ENCODE measurements around the gene PRDM16.

PRDM16 gene

DNA sequence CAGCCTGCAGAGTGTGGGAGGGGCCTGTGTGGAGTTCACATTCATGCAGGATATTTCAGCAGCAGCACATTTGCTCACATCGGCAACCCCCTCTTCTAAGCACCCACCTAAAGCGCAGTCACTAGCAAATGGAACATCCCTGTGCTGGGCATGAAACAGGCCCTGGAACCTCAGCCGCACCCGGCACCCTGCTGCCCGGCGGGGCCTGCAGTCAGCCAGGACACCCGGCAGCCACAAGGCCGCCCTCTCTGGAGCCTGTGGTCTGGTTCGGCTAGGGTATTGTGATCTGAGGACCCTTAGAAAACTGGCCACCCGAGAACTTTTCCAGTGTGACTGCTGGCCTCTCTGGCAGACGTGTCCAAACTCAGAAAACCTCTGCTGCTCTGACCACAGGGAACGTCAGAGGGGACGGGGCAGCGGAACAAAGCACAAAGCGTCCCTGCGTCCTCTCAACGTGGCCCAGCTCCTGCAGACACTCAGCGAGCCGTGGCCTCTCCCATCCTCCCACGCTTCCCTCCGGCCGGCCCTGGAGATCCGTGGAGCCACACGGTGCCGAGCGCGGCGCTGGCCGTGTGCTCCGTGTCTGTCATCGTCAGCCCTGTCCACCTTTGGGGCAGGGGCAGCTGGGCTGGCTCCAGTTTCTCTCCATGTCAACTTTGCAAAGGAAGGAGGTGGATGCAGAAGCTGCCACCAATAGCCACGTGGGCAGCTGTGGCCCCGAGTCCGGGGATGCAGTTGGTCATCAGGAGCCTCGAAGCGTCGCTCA, 209.6 kb downstream of the PRDM16 start:
- TF ChIP-seq, protein P1, sequence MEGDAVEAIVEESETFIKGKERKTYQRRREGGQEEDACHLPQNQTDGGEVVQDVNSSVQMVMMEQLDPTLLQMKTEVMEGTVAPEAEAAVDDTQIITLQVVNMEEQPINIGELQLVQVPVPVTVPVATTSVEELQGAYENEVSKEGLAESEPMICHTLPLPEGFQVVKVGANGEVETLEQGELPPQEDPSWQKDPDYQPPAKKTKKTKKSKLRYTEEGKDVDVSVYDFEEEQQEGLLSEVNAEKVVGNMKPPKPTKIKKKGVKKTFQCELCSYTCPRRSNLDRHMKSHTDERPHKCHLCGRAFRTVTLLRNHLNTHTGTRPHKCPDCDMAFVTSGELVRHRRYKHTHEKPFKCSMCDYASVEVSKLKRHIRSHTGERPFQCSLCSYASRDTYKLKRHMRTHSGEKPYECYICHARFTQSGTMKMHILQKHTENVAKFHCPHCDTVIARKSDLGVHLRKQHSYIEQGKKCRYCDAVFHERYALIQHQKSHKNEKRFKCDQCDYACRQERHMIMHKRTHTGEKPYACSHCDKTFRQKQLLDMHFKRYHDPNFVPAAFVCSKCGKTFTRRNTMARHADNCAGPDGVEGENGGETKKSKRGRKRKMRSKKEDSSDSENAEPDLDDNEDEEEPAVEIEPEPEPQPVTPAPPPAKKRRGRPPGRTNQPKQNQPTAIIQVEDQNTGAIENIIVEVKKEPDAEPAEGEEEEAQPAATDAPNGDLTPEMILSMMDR (IDR thresholded peaks at IDR 0.05; ENCODE audit: low read length), result no peak
- TF ChIP-seq EZH2 (IDR thresholded peaks at IDR 0.05; ENCODE audit: borderline replicate concordance, low read length), result no peak
- Histone ChIP-seq H3K4me3 (ENCODE audit: low read depth, low read length, poor library complexity, severe bottlenecking) (no peak overlapping the region), H3K79me2 (ENCODE audit: insufficient read depth, low read length) (no peaks in the 10 kb centered on the region), H3K9me3 (ENCODE audit: low read length) (no peaks in the 10 kb centered on the region), H3K9ac (ENCODE audit: low read length) (no peak overlapping the region), H4K20me1 (ENCODE audit: insufficient read depth, low read length) (no peaks in the 10 kb centered on the region), H2AFZ (ENCODE audit: low read length) (no peak overlapping the region), H3F3A (ENCODE audit: insufficient read depth, low read length) (no peaks in the 10 kb centered on the region), H3K36me3 (ENCODE audit: insufficient read depth, low read length) (no peaks in the 10 kb centered on the region), H3K27ac (ENCODE audit: low read depth, low read length, poor library complexity, severe bottlenecking) (no peak overlapping the region), H3K4me2 (ENCODE audit: low read length) (no peak overlapping the region), H3K4me1 (ENCODE audit: insufficient read depth, low read length, severe bottlenecking) (no peaks in the 10 kb centered on the region), H3K9me2 (ENCODE audit: low read depth, low read length) (no peaks in the 10 kb centered on the region), H3K27me3 (ENCODE audit: insufficient read depth, low read length) (no peaks in the 10 kb centered on the region)

DNA sequence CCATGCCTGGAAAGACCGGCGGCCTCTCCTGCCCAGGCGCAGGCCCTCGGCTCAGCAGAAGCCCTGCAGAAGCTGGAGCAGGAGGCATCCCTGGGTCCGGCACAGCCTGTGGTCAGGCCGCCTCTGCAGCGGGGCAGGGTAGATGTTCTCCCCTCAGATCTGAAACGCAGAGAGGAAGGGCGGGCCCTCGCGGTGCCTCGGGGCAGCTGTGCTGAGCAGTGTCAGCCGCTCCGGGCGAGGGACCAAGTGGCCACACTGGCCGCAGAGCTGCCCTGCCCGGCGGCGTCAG, 210.1 kb downstream of the PRDM16 start:
- H3K27ac ChIP-seq (ENCODE audit: low read depth, low read length, poor library complexity, severe bottlenecking), result no peak overlapping the region
- no peaks in the 10 kb centered on the region for H4K20me1 ChIP-seq (ENCODE audit: insufficient read depth, low read length)
- no peak overlapping the region for H3K4me3 ChIP-seq (ENCODE audit: low read depth, low read length, poor library complexity, severe bottlenecking)
- no peaks in the 10 kb centered on the region for H3F3A ChIP-seq (ENCODE audit: insufficient read depth, low read length)
- H3K9ac ChIP-seq (ENCODE audit: low read length), result no peak overlapping the region
- H3K9me3 ChIP-seq (ENCODE audit: low read length), result no peaks in the 10 kb centered on the region
- no peaks in the 10 kb centered on the region for H3K36me3 ChIP-seq (ENCODE audit: insufficient read depth, low read length)
- no peak overlapping the region for H2AFZ ChIP-seq (ENCODE audit: low read length)
- no peaks in the 10 kb centered on the region for H3K79me2 ChIP-seq (ENCODE audit: insufficient read depth, low read length)
- H3K4me2 ChIP-seq (ENCODE audit: low read length), result no peak overlapping the region
- H3K9me2 ChIP-seq (ENCODE audit: low read depth, low read length), result no peaks in the 10 kb centered on the region
- H3K27me3 ChIP-seq (ENCODE audit: insufficient read depth, low read length), result no peaks in the 10 kb centered on the region
- TF ChIP-seq, protein P1 (IDR thresholded peaks at IDR 0.05; ENCODE audit: low read length), result no peak
- no peak for TF ChIP-seq EZH2 (IDR thresholded peaks at IDR 0.05; ENCODE audit: borderline replicate concordance, low read length)
- H3K4me1 ChIP-seq (ENCODE audit: insufficient read depth, low read length, severe bottlenecking), result no peaks in the 10 kb centered on the region

DNA sequence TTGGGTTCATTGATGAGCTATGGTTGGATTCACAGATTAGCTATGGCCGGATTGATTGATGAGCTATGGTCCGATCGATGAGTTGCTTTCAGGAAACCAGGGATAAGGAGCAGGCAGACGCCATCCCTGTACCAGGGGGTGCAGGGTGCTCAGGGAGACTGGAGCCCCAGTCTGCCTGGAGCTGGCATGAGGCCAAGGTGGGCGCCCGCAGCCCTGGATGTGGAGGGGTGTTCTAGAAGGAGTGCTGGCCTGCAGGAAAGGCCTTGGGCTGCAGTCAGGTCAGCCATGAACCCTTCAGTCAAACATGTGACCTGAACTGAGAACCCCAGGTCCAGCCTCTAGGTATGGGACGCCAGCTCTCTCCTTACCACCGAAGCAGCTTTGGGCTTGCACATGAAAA, 212.7 kb downstream of the PRDM16 start:
- no peak overlapping the region for H2AFZ ChIP-seq (ENCODE audit: low read length)
- no peaks in the 10 kb centered on the region for H4K20me1 ChIP-seq (ENCODE audit: insufficient read depth, low read length)
- no peak overlapping the region for H3K27ac ChIP-seq (ENCODE audit: low read depth, low read length, poor library complexity, severe bottlenecking)
- no peak overlapping the region for H3K9ac ChIP-seq (ENCODE audit: low read length)
- no peaks in the 10 kb centered on the region for H3F3A ChIP-seq (ENCODE audit: insufficient read depth, low read length)
- H3K79me2 ChIP-seq (ENCODE audit: insufficient read depth, low read length), result no peaks in the 10 kb centered on the region
- no peaks in the 10 kb centered on the region for H3K9me2 ChIP-seq (ENCODE audit: low read depth, low read length)
- H3K4me3 ChIP-seq (ENCODE audit: low read depth, low read length, poor library complexity, severe bottlenecking), result no peak overlapping the region
- H3K9me3 ChIP-seq (ENCODE audit: low read length), result no peaks in the 10 kb centered on the region
- H3K36me3 ChIP-seq (ENCODE audit: insufficient read depth, low read length), result no peaks in the 10 kb centered on the region
- TF ChIP-seq EZH2 (IDR thresholded peaks at IDR 0.05; ENCODE audit: borderline replicate concordance, low read length), result no peak
- TF ChIP-seq, protein P1 (IDR thresholded peaks at IDR 0.05; ENCODE audit: low read length), result no peak
- no peaks in the 10 kb centered on the region for H3K4me1 ChIP-seq (ENCODE audit: insufficient read depth, low read length, severe bottlenecking)
- no peak overlapping the region for H3K4me2 ChIP-seq (ENCODE audit: low read length)
- H3K27me3 ChIP-seq (ENCODE audit: insufficient read depth, low read length), result no peaks in the 10 kb centered on the region

Measured in OCI-LY1 (cell line).